Endothelial cell of umbilical vein (primary cell): ENCODE results near the gene RBMS3. TPM values are rescaled to one million over a fixed set of nuclear protein-coding genes. Genes with fewer than 3 reads are reported as not detected.

Source experiments
- BruUV-seq: library from RNA; stranded (reverse); fragments of 400-500 nt; replicated peaks from 2 replicates; lab custom pipeline; 2021; lab: Mats Ljungman, UMichigan
- CTCF ChIA-PET: fragments of 300-600, 350-600 bp; sonication (Branson Sonifier 250); formaldehyde crosslinking; loops from one replicate; lab custom pipeline; 2021; ENCODE audit warnings: antibody characterized with exemption, inconsistent platforms; lab: Charles Lee
- POLR2A ChIA-PET: fragments of 300-600, 350-600 bp; sonication (Branson Sonifier 250); formaldehyde crosslinking; loops from one replicate; lab custom pipeline; 2021; ENCODE audit warnings: antibody characterized with exemption, inconsistent platforms; lab: Charles Lee
- DNase-seq: peaks from one replicate; pipeline ENCODE4 v3.0.0-alpha.2; 2011; ENCODE audit warnings: low read depth, low spot score
- FAIRE-seq: peaks from 2 replicates; lab custom pipeline; 2011; peaks lifted over from hg19 to GRCh38; lab: Jason Lieb, UNC
- H2AFZ ChIP-seq: 2 replicates; pipeline ENCODE4 v1.6.0; 2012; ENCODE audit warnings: low read depth, low read length, control low read depth, inconsistent platforms
- H3K27ac ChIP-seq: 2 replicates; pipeline ENCODE4 v1.5.1; 2011; ENCODE audit warnings: low read depth, mild to moderate bottlenecking, control low read depth, low read length, moderate library complexity; ENCODE audit not compliant: insufficient read depth
- H3K27me3 ChIP-seq, 2 experiments: 2 replicates each; pipeline versions ENCODE4 v1.6.0 to v1.6.1; 2011; ENCODE audit warnings: low read length in 2 of 2, mixed read lengths in 1 of 2; ENCODE audit not compliant: control insufficient read depth in 2 of 2, insufficient read depth in 2 of 2
- H3K36me3 ChIP-seq, 2 experiments: 2 replicates in 1 of 2; 3 replicates in 1 of 2; pipeline ENCODE4 v1.5.1; 2011; ENCODE audit warnings: low read length in 2 of 2, mild to moderate bottlenecking in 1 of 2, moderate library complexity in 1 of 2; ENCODE audit not compliant: control insufficient read depth in 2 of 2, insufficient read depth in 2 of 2; ENCODE audit errors: extremely low read depth in 1 of 2
- H3K4me1 ChIP-seq: 3 replicates; pipeline ENCODE4 v1.5.1; 2011; ENCODE audit warnings: mild to moderate bottlenecking, low read length; ENCODE audit not compliant: control insufficient read depth, insufficient read depth; ENCODE audit errors: extremely low read depth
- H3K4me2 ChIP-seq: 2 replicates; pipeline ENCODE4 v1.6.1; 2011; ENCODE audit warnings: low read length, control low read depth, mixed read lengths; ENCODE audit not compliant: insufficient read depth
- H3K4me3 ChIP-seq, 3 experiments: fragments of 200-600 bp in 1 of 3; sonication (generic), shearing (Covaris generic) in 1 of 3; replicated peaks in 1 of 3; 2 replicates each; pipeline ENCODE4 v1.5.1; 2011 to 2016; ENCODE audit warnings: control low read depth in 3 of 3, low read length in 3 of 3, mild to moderate bottlenecking in 2 of 3, inconsistent platforms in 1 of 3, low read depth in 1 of 3, moderate library complexity in 1 of 3; ENCODE audit not compliant: insufficient read depth in 1 of 3
- H3K79me2 ChIP-seq: 2 replicates; pipeline ENCODE4 v1.6.0; 2012; ENCODE audit warnings: low read length, inconsistent platforms; ENCODE audit not compliant: control insufficient read depth, insufficient read depth
- H3K9ac ChIP-seq: replicated peaks from 2 replicates; pipeline ENCODE3; 2011; ENCODE audit warnings: low read length, control low read depth; ENCODE audit not compliant: insufficient read depth; ENCODE audit errors: extremely low read depth
- H3K9me1 ChIP-seq: replicated peaks from 3 replicates; pipeline ENCODE4 v1.6.0; 2011; ENCODE audit warnings: mild to moderate bottlenecking, low read length; ENCODE audit not compliant: control insufficient read depth, insufficient read depth; ENCODE audit errors: extremely low read depth
- H3K9me3 ChIP-seq: replicated peaks from 2 replicates; pipeline ENCODE4 v1.5.1; 2012; ENCODE audit warnings: low read length, inconsistent platforms; ENCODE audit not compliant: control insufficient read depth, insufficient read depth
- H4K20me1 ChIP-seq: replicated peaks from 2 replicates; pipeline ENCODE3; 2011; ENCODE audit warnings: mild to moderate bottlenecking, low read length; ENCODE audit not compliant: control insufficient read depth, insufficient read depth; ENCODE audit errors: extremely low read depth
- CTCF ChIP-seq, 2 donors: IDR thresholded peaks; 1 replicate in 1 of 2; 2 replicates in 1 of 2; pipeline ENCODE4 v1.5.1; 2011; ENCODE audit warnings: low read length in 2 of 2, mild to moderate bottlenecking in 2 of 2, moderate library complexity in 2 of 2, control low read depth in 1 of 2, inconsistent platforms in 1 of 2, low read depth in 1 of 2; ENCODE audit not compliant: insufficient read depth in 1 of 2; ENCODE audit errors: extremely low read depth in 1 of 2
- EZH2 ChIP-seq: IDR thresholded peaks from 2 replicates; pipeline ENCODE4 v1.6.1; 2012; ENCODE audit warnings: borderline replicate concordance, low read depth, mild to moderate bottlenecking, moderate library complexity, low read length, inconsistent platforms; ENCODE audit not compliant: severe bottlenecking
- FOS ChIP-seq: IDR thresholded peaks from 2 replicates; pipeline ENCODE4 v1.6.1; 2011; ENCODE audit warnings: mild to moderate bottlenecking, low read length, moderate library complexity, borderline replicate concordance; ENCODE audit not compliant: insufficient read depth
- GATA2 ChIP-seq: IDR thresholded peaks from 2 replicates; pipeline ENCODE4 v1.7.0; 2011; ENCODE audit warnings: low read depth, mild to moderate bottlenecking, moderate library complexity, mixed read lengths, low read length; ENCODE audit not compliant: insufficient read length, insufficient read depth
- JUN ChIP-seq: IDR thresholded peaks from 2 replicates; pipeline ENCODE4 v1.6.1; 2011; ENCODE audit warnings: borderline replicate concordance, low read depth; ENCODE audit not compliant: insufficient read length, insufficient read depth
- MAX ChIP-seq: IDR thresholded peaks from 2 replicates; pipeline ENCODE4 v1.6.1; 2011; ENCODE audit not compliant: insufficient read depth, insufficient read length
- MYC ChIP-seq: IDR thresholded peaks from one replicate; pipeline ENCODE4 v1.6.1; 2011; ENCODE audit warnings: mild to moderate bottlenecking, low read depth, low read length
- POLR2A ChIP-seq: IDR thresholded peaks from 2 replicates; pipeline ENCODE4 v1.6.1; 2012; ENCODE audit warnings: low read depth, mild to moderate bottlenecking, control low read depth, low read length
- POLR2AphosphoS5 ChIP-seq: IDR thresholded peaks from 2 replicates; pipeline ENCODE4 v1.6.1; 2012; ENCODE audit warnings: low read depth, mild to moderate bottlenecking, control low read depth, low read length, moderate library complexity; ENCODE audit not compliant: insufficient read depth
- dilution Hi-C: fragments of 300-500 bp; cut with MboI; formaldehyde crosslinking; loops from one replicate; pipeline ENCODE4 v1.15.0; 2019; ENCODE audit warnings: low sequenced_read_pairs; ENCODE audit not compliant: extremely low pct_ligation_motif_present
- intact Hi-C: fragments of 100-400 bp; cut with micrococcal nuclease; formaldehyde crosslinking; loops from one replicate; pipeline ENCODE4 v1.10.0; 2022
- polyA plus RNA-seq, 4 experiments: library from polyadenylated mRNA; depleted of rRNA in 3 of 4; stranded (reverse) in 3 of 4; unstranded in 1 of 4; fragments of >200 nt; gene quantifications; 2 replicates each; pipeline versions ENCODE4 v1.2.1 to v1.2.3, GENCODE V29; 2011 to 2012; ENCODE audit warnings: missing spikeins in 1 of 4
- total RNA-seq: library from RNA; stranded (reverse); gene quantifications from 2 replicates; pipeline ENCODE4 v1.2.3, GENCODE V29; 2021

RBMS3 gene
- total and polyA plus RNA-seq, 2 donors (not counting 3 experiments of a cell fraction or from before 2014, with no cell fraction given): 13.6 to 42.3 TPM

- POLR2A ChIA-PET: no interaction called here
- no TSS peak for BruUV-seq
- no peak for FAIRE-seq
Observed at GRCh38 chr3:29864809-29865208, 583.9 kb downstream of the RBMS3 start.

GRCh38 chr3:29868543-29869101 lies 587.8 kb downstream of the RBMS3 start:
- BruUV-seq: no TSS peak
- no peak for TF ChIP-seq CTCF (IDR thresholded peaks at IDR 0.05; ENCODE audit: extremely low read depth in 1 of 2, insufficient read depth in 1 of 2, low read depth in 1 of 2, low read length in 2 of 2)
- TF ChIP-seq POLR2A: no peak
- TF ChIP-seq EZH2: no peak
- TF ChIP-seq MAX: no peak
- TF ChIP-seq JUN: no peak
- TF ChIP-seq FOS: no peak
- no peak for TF ChIP-seq MYC
- TF ChIP-seq POLR2AphosphoS5: no peak
- TF ChIP-seq GATA2: no peak
- no peak overlapping the region for H3K9ac ChIP-seq
- ChIA-PET CTCF (interaction anchor here (1.6 kb wide), 1 partner anchor 8 kb away, joined by 4 read pairs; no protein-coding TSS in a partner anchor), POLR2A (no interaction called here)
- no peak overlapping the region for H2AFZ ChIP-seq
- H3K4me1 ChIP-seq: no peaks in the 10 kb centered on the region
- DNase-seq (no peak), FAIRE-seq (no peak)
- no peak overlapping the region for H3K27ac ChIP-seq
- no peaks in the 10 kb centered on the region for H3K9me1 ChIP-seq
- H3K4me2 ChIP-seq: no peak overlapping the region
- H3K4me3 ChIP-seq: no peak overlapping the region
- dilution Hi-C loops: no loop called here
- no peaks in the 10 kb centered on the region for H3K9me3 ChIP-seq
- H3K36me3 ChIP-seq: no peaks in the 10 kb centered on the region
- H3K27me3 ChIP-seq: no peaks in the 10 kb centered on the region
- intact Hi-C loops: no loop called here
- no peaks in the 10 kb centered on the region for H4K20me1 ChIP-seq
- H3K79me2 ChIP-seq: no peaks in the 10 kb centered on the region

More at GRCh38 chr3:29864809-29865208, 583.9 kb downstream of the RBMS3 start:
- intact Hi-C loops (no loop called here), dilution Hi-C loops (no loop called here)
- Histone ChIP-seq H2AFZ (no peak overlapping the region), H3K36me3 (no peaks in the 10 kb centered on the region), H3K4me2 (no peak overlapping the region), H3K27me3 (no peaks in the 10 kb centered on the region), H3K79me2 (no peaks in the 10 kb centered on the region), H4K20me1 (no peaks in the 10 kb centered on the region), H3K9me3 (no peaks in the 10 kb centered on the region), H3K4me3 (no peak overlapping the region), H3K4me1 (no peaks in the 10 kb centered on the region), H3K9ac (no peak overlapping the region), H3K9me1 (no peaks in the 10 kb centered on the region), H3K27ac (no peak overlapping the region)
- TF ChIP-seq POLR2A (no peak), JUN (no peak), EZH2 (no peak)
- CTCF ChIA-PET: no interaction called here
- DNase-seq: no peak
